HG03432 (cell line): Measurements from ENCODE around the gene MMP24.
"Not testable (repeated sequence)": the region's sequence is repeated elsewhere in the genome, so short reads cannot be mapped to it uniquely, and the experiment has no call there.

Source experiments
- ATAC-seq: cut with Tn5 transposase; IDR thresholded peaks from one replicate; pipeline ENCODE4 v1.9.1; 2021; ENCODE audit warnings: mild to moderate bottlenecking, moderate library complexity; ENCODE audit not compliant: unreplicated experiment

Gene MMP24

DNA sequence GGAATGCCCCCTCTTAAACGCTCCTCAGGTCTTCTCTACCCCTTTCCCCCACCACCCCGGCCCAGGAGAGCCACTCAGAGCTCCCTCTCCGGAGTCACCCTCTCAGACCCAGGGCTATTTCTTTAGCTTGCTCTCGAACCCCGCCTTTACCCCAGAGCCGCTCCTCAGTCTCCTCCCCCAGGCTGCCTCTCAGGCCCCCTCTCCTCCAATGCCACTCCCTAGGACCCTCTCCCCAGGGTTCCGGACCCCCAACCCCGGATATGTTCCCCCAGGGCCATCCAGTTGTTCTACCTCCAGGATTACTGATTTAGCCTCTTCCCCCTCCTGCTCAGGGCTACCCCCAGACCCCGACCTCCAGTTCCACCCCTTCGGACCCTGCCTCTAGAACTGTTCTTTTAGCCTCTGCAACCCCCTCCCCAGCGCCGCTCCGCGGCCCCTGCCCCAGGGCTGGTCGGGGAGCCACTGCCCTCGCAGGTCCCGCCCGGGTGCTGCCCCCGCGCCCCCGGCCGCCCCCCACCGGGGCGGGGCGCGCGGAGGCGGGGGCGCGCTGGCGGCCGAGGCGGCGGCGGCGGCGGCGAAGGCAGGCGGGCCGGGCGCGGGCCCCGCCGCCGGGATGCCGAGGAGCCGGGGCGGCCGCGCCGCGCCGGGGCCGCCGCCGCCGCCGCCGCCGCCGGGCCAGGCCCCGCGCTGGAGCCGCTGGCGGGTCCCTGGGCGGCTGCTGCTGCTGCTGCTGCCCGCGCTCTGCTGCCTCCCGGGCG lies at the start of gene MMP24:
TSS of gene MMP24 (plus strand) at position 565 of the 758 bp plus-strand sequence. CDS start at position 614, 49 bp downstream.
- no peak for ATAC-seq

DNA sequence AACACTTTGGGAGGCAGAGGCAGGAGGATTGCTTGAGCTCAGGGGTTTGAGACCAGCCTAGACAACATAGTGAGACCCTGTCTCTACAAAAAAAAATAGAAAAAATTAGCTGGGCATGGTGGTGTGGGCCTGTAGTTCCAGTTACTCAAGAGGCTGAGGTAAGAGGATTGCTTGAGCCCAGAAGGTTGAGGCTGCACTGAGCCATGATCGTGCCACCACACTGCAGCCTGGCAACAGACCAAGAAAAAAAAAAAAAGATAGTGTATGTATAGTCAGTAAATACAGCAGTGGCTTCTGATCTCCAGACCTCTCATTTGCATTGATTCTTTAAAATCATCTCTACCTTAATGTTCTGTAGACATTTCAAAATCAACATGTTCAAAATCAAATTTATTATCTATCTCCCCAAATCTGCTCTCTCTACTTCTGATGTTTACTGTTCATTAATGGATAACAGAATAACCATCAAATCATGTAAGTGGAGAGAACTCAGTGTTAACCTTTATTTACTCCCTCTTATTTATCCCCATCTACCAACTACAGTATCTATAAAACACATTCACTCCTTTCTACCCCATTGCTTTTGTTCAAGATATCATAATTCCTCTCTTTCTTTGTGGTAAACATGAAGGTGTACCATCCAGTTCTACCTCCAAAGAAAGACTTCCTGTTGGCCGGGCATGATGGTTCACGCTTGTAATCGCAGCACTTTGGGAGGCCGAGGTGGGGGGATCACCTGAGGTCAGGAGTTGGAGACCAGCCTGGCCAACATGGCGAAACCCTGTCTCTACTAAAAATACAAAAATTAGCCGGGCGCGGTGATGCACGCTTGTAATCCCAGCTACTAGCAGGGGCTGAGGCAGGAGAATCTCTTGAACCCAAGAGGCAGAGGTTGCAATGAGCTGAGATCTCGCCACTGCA lies 46.9 kb upstream of the MMP24 start:
- no peak for ATAC-seq

- ATAC-seq: no peak
Observed at GRCh38 chr20:35180266-35180665, 46.2 kb upstream of the MMP24 start.

- no peak for ATAC-seq
Observed at GRCh38 chr20:35181731-35182130, 44.8 kb upstream of the MMP24 start.

DNA sequence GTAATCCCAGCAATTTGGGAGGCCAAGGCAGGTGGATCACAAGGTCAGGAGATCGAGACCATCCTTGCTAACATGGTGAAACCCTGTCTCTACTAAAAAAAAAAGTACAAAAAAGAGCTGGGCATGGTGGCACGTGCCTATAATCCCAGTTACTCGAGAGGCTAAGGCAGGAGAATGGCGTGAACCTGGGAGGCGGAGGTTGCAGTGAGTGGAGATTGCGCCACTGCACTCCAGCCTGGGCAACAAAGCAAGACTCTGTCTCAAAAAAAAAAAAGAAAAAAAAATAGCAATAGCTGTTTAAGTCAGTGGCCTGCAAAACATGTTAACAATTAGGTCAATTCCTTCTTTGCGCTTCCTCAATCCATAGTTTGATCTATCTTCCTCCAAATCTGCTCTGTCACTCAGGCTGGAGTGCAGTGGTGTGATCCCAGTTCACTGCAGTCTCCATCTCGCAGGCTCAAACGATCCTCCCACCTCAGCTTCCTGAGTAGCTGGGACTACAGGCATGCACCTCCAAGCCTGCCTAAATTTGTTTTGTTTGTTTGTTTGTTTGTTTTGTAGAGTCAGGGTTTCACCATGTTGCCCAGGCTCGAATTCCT lies 39.7 kb upstream of the MMP24 start:
- not testable (repeated sequence) for ATAC-seq

DNA sequence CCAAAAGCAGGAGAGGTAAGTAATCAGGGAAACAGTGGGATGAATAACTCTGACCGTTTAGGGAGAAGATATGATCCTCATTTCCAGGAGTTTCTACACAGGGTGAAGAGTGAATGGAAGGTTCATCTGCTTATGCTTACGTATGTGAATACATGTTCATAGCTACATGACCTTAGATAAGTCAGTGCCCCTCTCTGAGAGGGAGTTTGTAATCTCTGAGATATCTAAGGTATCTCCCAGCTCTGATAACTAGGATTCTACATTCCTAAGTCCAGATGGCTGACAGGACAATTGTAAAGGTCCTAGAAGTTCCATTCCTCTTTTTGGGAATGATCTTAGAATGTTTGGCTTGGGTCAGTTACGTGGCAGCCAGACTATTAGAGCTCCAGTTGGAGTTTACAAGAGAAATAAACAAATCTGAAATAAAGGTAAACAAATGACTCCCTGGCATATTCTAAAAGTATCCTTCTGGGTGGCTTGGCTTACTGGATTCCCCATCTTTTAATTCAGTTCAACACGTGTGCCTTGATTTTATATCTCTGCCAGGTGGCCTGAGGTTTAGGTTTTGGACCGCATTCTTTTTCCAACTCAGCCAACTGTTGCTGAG lies 38.8 kb upstream of the MMP24 start:
- ATAC-seq: no peak

DNA sequence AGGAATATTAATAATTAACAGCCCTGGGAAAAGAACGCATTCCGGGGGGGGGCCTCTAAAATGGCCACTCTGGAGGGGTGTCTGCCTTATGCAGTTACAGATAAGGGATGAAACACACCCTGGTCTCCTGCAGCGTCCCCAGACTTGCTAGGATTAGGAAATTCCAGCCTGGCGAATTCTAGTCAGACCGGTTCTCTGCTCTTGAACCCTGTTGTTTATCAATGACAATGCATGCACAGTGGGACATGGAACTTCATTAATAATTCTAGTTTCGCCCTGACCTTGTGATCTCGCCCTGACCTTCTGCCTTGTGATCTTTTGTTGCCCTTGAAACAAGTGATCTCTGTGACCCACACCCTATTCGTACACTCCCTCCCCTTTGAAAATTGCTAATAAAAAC lies 37.3 kb upstream of the MMP24 start:
- ATAC-seq: not testable (repeated sequence)

- ATAC-seq: no peak
Observed at GRCh38 chr20:35190556-35190955, 35.9 kb upstream of the MMP24 start.

DNA sequence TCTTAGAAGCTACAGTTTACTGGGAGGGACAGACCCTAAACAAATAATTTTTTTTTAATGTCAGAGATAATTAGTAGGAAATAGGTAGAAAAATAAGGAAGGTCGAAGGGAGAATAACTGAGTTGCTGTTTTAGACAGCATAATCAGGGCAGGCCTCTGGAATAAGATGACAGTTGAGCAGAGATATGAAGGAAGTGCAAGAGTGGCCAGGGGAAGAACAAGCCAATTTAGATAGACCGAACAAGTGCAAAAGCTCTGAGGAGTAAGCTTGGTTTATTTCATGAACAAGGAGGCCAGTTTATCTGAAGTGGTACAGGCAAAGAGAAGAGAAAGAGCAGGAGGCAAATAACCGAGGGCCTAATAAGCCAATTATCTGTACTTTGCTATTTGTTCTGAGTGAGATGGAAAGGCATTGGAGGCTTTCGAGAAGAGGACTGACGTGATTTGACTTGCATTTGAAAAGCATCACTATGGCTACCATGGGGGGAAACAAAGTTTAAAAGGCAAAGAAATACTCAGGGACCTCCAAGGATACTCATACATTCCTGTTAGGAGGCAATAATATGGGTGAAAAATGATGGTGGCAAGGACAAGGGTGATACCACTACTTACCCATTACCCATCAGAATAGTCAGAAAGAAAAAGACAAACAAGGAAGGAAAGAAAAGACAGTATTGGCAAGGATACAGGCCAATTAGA lies 34.9 kb upstream of the MMP24 start:
- ATAC-seq: no peak

GRCh38 chr20:35192118-35192872 lies 34.2 kb upstream of the MMP24 start:
- ATAC-seq: no peak

GRCh38 chr20:35193031-35193791 lies 33.3 kb upstream of the MMP24 start:
- not testable (repeated sequence) for ATAC-seq

DNA sequence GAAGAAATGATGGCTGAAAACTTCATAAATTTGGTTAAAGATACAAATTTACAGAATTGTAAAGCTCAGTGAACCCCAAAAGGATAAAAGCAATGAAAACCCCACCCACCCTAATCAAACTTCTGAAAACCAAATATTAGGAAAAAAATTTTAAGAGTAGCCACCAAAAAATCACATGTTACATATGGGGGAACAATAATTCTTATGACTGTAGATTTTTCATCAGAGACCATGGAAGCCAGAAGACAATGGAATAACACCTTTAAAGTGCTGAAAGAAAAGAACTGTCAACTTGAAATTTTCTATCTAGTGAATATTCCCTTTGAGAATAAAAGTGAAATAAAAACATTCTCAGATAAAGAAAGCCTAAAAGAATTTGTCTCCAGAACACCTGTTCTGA lies 30.2 kb upstream of the MMP24 start:
- ATAC-seq: no peak

DNA sequence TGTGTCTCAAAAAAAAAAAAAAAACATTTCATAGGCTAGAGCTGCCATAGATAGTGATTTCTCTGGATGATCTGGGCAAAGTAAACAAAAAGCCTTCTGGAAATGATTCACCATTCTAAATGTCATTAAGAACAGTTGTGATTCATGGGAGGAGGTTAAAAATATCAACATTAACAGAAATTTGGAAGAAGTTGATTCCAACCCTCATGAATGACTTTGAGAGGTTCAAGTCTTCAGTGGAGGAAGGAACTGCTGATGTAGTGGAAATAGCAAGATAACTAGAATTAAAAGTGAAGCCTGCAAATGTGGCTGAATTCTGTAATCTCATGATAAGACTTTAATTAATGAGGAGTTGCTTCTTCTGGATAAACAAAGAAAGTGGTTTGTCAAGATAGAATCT lies 26.8 kb upstream of the MMP24 start:
- no peak for ATAC-seq

DNA sequence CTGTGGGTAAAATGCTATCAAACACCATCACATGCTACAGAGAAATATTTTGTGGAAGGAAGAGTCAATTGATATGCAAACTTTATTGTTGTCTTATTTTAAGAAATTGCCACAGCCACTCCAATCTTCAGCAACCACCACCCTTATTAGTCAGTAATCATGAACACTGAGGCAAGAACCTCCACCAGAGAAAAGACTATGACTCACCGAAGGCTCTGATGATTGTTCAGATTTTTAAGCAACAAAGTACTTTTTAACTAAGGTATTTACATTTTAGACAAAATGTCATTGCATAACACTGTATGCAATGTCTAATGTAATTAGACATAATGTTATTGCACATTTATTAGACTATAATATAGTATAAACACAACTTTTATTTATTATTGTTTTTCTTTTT lies 26.2 kb upstream of the MMP24 start:
- ATAC-seq: no peak

DNA sequence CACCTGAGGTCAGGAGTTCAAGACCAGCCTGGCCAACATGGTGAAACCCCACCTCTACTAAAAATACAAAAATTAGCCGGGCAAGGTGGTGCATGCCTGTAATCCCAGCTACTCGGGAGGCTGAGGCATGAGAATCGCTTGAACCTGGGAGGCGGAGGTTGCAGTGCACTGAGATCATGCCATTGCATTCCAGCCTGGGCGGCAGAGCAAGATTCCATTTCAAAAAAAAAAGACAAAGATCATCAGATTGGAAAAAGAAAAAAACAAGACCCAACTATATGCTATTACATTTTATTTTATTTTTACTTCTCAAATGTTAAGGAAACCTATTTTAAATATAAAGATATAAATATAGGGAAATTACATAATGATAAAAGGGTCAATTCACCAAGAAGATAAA lies 25.0 kb upstream of the MMP24 start:
- ATAC-seq: not testable (repeated sequence)

DNA sequence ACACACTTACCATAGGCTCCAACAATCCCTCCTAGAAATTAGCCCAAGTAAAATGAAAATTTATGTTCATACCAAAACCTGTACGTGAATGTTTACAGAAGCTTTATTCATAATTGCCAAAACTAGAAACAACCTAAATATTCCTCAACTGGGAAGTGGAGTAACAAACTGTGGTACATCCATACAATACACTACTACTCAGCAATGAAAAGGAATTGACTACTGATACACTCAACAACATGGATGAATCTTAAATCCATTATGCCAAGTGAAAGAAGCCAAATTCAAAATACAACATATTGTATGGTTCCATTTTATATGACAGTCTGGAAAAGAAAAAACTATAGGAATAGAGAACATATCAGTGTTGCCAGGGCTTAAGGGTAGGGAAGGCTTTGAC lies 19.7 kb upstream of the MMP24 start:
- ATAC-seq: no peak

DNA sequence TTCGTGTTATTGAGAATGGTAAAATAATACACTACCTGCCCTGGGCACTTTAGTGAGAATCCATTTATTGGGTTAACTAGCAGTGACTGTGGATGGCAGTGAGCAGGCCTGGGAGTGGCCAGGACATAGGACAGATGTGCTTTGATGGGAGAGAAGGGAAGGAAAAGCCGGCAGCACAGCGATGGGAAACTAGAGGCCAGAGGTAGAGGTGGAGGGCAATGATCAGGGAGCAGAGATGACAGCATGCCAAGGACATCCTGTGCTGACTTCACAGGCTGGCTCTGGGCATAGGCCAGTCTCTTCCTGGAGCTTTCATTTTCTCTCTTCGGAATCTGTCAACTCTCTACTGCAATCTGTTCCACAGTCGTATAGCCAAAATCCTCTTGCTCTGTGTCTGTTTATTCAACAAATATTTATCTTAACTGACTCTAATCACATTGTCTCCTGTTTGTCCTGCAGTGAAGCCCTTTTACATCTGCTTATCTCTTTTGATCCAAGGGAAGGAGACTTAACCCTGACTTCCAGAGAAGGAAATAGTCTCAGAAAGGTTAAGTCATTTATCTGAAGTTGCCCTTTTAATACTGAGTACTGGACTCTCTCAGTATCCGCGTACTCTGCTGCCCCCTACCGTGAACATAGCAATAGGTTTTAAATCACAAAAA lies 18.4 kb upstream of the MMP24 start:
- ATAC-seq: no peak

- no peak for ATAC-seq
Observed at GRCh38 chr20:35215066-35215956, 11.2 kb upstream of the MMP24 start.
